CD14-positive monocyte (primary cell): ENCODE measurements around the gene RNF220. TPM values are rescaled to one million over a fixed set of nuclear protein-coding genes. Genes with fewer than 3 reads are reported as not detected.

ENCODE experiments used
- DNase-seq, 3 donors: peaks; one replicate each; pipeline ENCODE4 v3.0.0-alpha.2; 2011 to 2022
- H2AFZ ChIP-seq: 2 replicates; pipeline ENCODE4 v1.6.0; 2012; ENCODE audit warnings: mild to moderate bottlenecking, low read depth, low read length, inconsistent platforms; ENCODE audit not compliant: insufficient read depth, poor library complexity, severe bottlenecking
- H3K27ac ChIP-seq, 2 donors: 1 replicate in 1 of 2; 2 replicates in 1 of 2; pipeline ENCODE4 v1.5.1; 2012 to 2013; ENCODE audit warnings: low read length in 2 of 2, control low read depth in 1 of 2, inconsistent platforms in 1 of 2, low read depth in 1 of 2, mild to moderate bottlenecking in 1 of 2
- H3K27me3 ChIP-seq, 2 donors: one replicate each; pipeline versions ENCODE4 v1.6.0 to v1.6.1; 2011 to 2013; ENCODE audit warnings: low read length in 2 of 2; ENCODE audit not compliant: control insufficient read depth in 2 of 2, insufficient read depth in 2 of 2
- H3K36me3 ChIP-seq, 2 donors: replicated peaks in 1 of 2; 1 replicate in 1 of 2; 2 replicates in 1 of 2; pipeline versions ENCODE4 v1.5.1 to v1.6.1; 2012 to 2013; ENCODE audit warnings: low read length in 2 of 2, control low read depth in 1 of 2, inconsistent platforms in 1 of 2, mild to moderate bottlenecking in 1 of 2; ENCODE audit not compliant: insufficient read depth in 2 of 2, control insufficient read depth in 1 of 2
- H3K4me1 ChIP-seq, 2 donors: 1 replicate in 1 of 2; 2 replicates in 1 of 2; pipeline versions ENCODE4 v1.5.1 to v1.6.1; 2012 to 2013; ENCODE audit warnings: low read length in 2 of 2, control low read depth in 1 of 2, inconsistent platforms in 1 of 2, mild to moderate bottlenecking in 1 of 2, moderate library complexity in 1 of 2; ENCODE audit not compliant: insufficient read depth in 2 of 2, control insufficient read depth in 1 of 2
- H3K4me2 ChIP-seq: replicated peaks from 2 replicates; pipeline ENCODE3; 2012; ENCODE audit warnings: low read length, moderate library complexity, mild to moderate bottlenecking; ENCODE audit not compliant: poor library complexity, severe bottlenecking; ENCODE audit errors: extremely low read depth
- H3K4me3 ChIP-seq, 3 experiments: fragments of 200-600 bp in 1 of 3; sonication (generic) in 1 of 3; replicated peaks in 1 of 3; 1 replicate in 2 of 3; 2 replicates in 1 of 3; pipeline ENCODE4 v1.5.1; 2011 to 2013; ENCODE audit warnings: low read length in 3 of 3, mild to moderate bottlenecking in 3 of 3, control low read depth in 2 of 3, low read depth in 2 of 3, inconsistent platforms in 1 of 3, moderate library complexity in 1 of 3
- H3K79me2 ChIP-seq: 2 replicates; pipeline ENCODE4 v1.6.0; 2012; ENCODE audit warnings: mild to moderate bottlenecking, control low read depth, inconsistent platforms, low read length, moderate library complexity; ENCODE audit not compliant: insufficient read depth
- H3K9ac ChIP-seq: 2 replicates; pipeline ENCODE4 v1.6.0; 2017; ENCODE audit warnings: low read length, mild to moderate bottlenecking; ENCODE audit not compliant: insufficient read depth, poor library complexity, severe bottlenecking
- H3K9me3 ChIP-seq, 2 donors: replicated peaks in 1 of 2; 1 replicate in 1 of 2; 2 replicates in 1 of 2; pipeline versions ENCODE4 v1.5.1 to v1.6.1; 2012 to 2013; ENCODE audit warnings: low read length in 2 of 2, control low read depth in 1 of 2; ENCODE audit not compliant: control insufficient read depth in 1 of 2, insufficient read depth in 1 of 2
- H4K20me1 ChIP-seq: 2 replicates; pipeline ENCODE4 v1.6.0; 2012; ENCODE audit warnings: mild to moderate bottlenecking, low read length, control low read depth, moderate library complexity; ENCODE audit not compliant: insufficient read depth
- H3K27ac Mint-ChIP-seq, 7 donors: one replicate each; pipeline ENCODE4 v1.8.0; 2020; ENCODE audit warnings: mild to moderate bottlenecking in 7 of 7, mixed read lengths in 7 of 7, moderate library complexity in 6 of 7, inconsistent platforms in 2 of 7
- H3K27me3 Mint-ChIP-seq, 3 donors: one replicate each; pipeline ENCODE4 v1.8.0; 2021 to 2022; ENCODE audit warnings: low read depth in 3 of 3, mild to moderate bottlenecking in 3 of 3, mixed read lengths in 3 of 3, moderate library complexity in 3 of 3, inconsistent platforms in 1 of 3
- H3K36me3 Mint-ChIP-seq, 2 donors: one replicate each; pipeline ENCODE4 v1.8.0; 2020; ENCODE audit warnings: mixed read lengths in 2 of 2, inconsistent platforms in 1 of 2, mild to moderate bottlenecking in 1 of 2
- H3K4me1 Mint-ChIP-seq: one replicate; pipeline ENCODE4 v1.8.0; 2020; ENCODE audit warnings: mild to moderate bottlenecking, mixed read lengths
- H3K4me3 Mint-ChIP-seq, 2 donors: one replicate each; pipeline ENCODE4 v1.8.0; 2020; ENCODE audit warnings: mild to moderate bottlenecking in 2 of 2, mixed read lengths in 2 of 2, moderate library complexity in 1 of 2
- H3K9me3 Mint-ChIP-seq, 7 donors: one replicate each; pipeline ENCODE4 v1.8.0; 2020 to 2022; ENCODE audit warnings: mixed read lengths in 7 of 7, mild to moderate bottlenecking in 6 of 7, moderate library complexity in 6 of 7, inconsistent platforms in 2 of 7
- WGBS: methylation state at CpG from one replicate; pipeline ENCODE4 v1.1.5; 2013; ENCODE audit warnings: missing lambda C conversion rate; ENCODE audit not compliant: insufficient coverage; 5-methylcytosine and 5-hydroxymethylcytosine counted together
- intact Hi-C, 2 donors: fragments of 100-400 bp; cut with micrococcal nuclease; formaldehyde crosslinking; loops; one replicate each; pipeline versions ENCODE4 v1.15.0 to v1.15.1; 2023
- polyA plus RNA-seq, 3 donors: library from polyadenylated mRNA; depleted of rRNA in 1 of 3; unstranded in 2 of 3; stranded (reverse) in 1 of 3; fragments of 300-500 nt in 2 of 3; fragments of >200 nt in 1 of 3; fragmentation: Illumina TruSeq in 2 of 3; gene quantifications; 1 replicate in 2 of 3; 2 replicates in 1 of 3; pipeline ENCODE4 v1.2.3, GENCODE V29; 2012 to 2021
- TF ChIP-seq, protein P1 (sequence below): fragments of 200-600 bp; IDR thresholded peaks from one replicate; pipeline ENCODE4 v1.8.0; 2022; ENCODE audit warnings: antibody characterized with exemption, mild to moderate bottlenecking

The RNF220 gene
- polyA plus RNA-seq, 3 donors: 39.4 to 133 (median 49.4) TPM

- 100% methylated on average over 4 of the region's 6 CpGs for WGBS
- no peak overlapping the region for H3K4me2 ChIP-seq
Observed at GRCh38 chr1:44553771-44554170, 148.7 kb downstream of the RNF220 start.

DNA sequence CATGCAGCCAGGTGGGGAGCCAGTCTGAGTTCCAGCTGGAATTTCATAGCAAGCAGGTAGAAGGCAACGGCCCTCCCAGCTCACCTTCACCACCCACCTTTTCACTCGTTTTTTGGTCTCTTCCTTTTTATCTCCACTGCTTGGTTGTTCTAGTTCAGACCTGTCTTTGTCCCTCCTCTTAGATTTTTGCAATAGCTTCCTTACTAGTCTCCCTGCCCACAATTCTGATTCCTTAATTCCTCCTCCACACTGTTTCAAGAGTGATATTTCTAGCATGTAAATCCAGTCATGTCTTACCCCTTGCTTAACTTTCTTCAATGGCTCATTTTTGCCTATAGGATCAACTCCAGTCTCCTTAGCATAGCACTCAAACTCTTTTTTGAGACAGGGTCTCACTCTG lies 149.7 kb downstream of the RNF220 start:
- Histone ChIP-seq H3K4me1 (peaks cover 5 to 12% of the 10 kb centered on the region in 2 donors), H3K4me3 (no peak overlapping the region), H4K20me1 (no peaks in the 10 kb centered on the region), H3K9ac (no peak overlapping the region), H2AFZ (no peak overlapping the region), H3K4me2 (no peak overlapping the region), H3K27me3 (no peaks in the 10 kb centered on the region), H3K79me2 (no peaks in the 10 kb centered on the region), H3K27ac (no peak overlapping the region), H3K36me3 (no peaks in the 10 kb centered on the region), H3K9me3 (no peaks in the 10 kb centered on the region)
- H3K27me3 Mint-ChIP-seq: peaks cover 2 to 3% (median 2%) of the 10 kb centered on the region in 3 donors
- 79% methylated on average over 2 of the region's 2 CpGs for WGBS
- TF ChIP-seq, protein P1, sequence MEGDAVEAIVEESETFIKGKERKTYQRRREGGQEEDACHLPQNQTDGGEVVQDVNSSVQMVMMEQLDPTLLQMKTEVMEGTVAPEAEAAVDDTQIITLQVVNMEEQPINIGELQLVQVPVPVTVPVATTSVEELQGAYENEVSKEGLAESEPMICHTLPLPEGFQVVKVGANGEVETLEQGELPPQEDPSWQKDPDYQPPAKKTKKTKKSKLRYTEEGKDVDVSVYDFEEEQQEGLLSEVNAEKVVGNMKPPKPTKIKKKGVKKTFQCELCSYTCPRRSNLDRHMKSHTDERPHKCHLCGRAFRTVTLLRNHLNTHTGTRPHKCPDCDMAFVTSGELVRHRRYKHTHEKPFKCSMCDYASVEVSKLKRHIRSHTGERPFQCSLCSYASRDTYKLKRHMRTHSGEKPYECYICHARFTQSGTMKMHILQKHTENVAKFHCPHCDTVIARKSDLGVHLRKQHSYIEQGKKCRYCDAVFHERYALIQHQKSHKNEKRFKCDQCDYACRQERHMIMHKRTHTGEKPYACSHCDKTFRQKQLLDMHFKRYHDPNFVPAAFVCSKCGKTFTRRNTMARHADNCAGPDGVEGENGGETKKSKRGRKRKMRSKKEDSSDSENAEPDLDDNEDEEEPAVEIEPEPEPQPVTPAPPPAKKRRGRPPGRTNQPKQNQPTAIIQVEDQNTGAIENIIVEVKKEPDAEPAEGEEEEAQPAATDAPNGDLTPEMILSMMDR: no peak
- H3K36me3 Mint-ChIP-seq: no peaks in the 10 kb centered on the region
- peaks cover 0 to 2% (median 0%) of the 10 kb centered on the region in 7 donors for H3K9me3 Mint-ChIP-seq
- DNase-seq: no peak
- H3K4me3 Mint-ChIP-seq: no peak overlapping the region
- H3K4me1 Mint-ChIP-seq: peaks cover 20% of the 10 kb centered on the region
- intact Hi-C loops: no loop called here
- peak overlapping the region in 1 of 7 donors; percentile 4 for H3K27ac Mint-ChIP-seq

More at GRCh38 chr1:44553771-44554170, 148.7 kb downstream of the RNF220 start:
- no peaks in the 10 kb centered on the region for H3K27me3 ChIP-seq
- no peak overlapping the region for H3K27ac ChIP-seq
- no peak overlapping the region for H3K27ac Mint-ChIP-seq
- H3K4me3 ChIP-seq: no peak overlapping the region
- peaks cover 28% of the 10 kb centered on the region for H3K4me1 Mint-ChIP-seq
- no peaks in the 10 kb centered on the region for H3K9me3 ChIP-seq
- no peak overlapping the region for H3K9ac ChIP-seq
- TF ChIP-seq, protein P1: no peak
- H4K20me1 ChIP-seq: no peaks in the 10 kb centered on the region
- peaks cover 2 to 3% (median 3%) of the 10 kb centered on the region in 3 donors for H3K27me3 Mint-ChIP-seq
- H3K4me3 Mint-ChIP-seq: no peak overlapping the region
- H3K79me2 ChIP-seq: no peaks in the 10 kb centered on the region
- intact Hi-C loops: no loop called here
- H2AFZ ChIP-seq: no peak overlapping the region
- no peaks in the 10 kb centered on the region for H3K36me3 Mint-ChIP-seq
- no peak for DNase-seq
- H3K36me3 ChIP-seq: no peaks in the 10 kb centered on the region
- H3K9me3 Mint-ChIP-seq: peaks cover 0 to 2% (median 0%) of the 10 kb centered on the region in 7 donors
- peaks cover 8 to 19% of the 10 kb centered on the region in 2 donors for H3K4me1 ChIP-seq
